CD4-positive, alpha-beta T cell (primary cell): Measurements from ENCODE around the gene KCTD21. TPM values are rescaled to one million over a fixed set of nuclear protein-coding genes. Genes with fewer than 3 reads are reported as not detected.

Source experiments
- ATAC-seq: fragments of 200-7000 bp; cut with Tn5 transposase; one replicate; pipeline ENCODE4 v1.10.0; 2022; ENCODE audit warnings: mild to moderate bottlenecking; ENCODE audit not compliant: poor library complexity
- CTCF ChIA-PET: fragments of 350-600 bp; sonication (Branson Sonifier 250); formaldehyde crosslinking; loops from one replicate; lab custom pipeline; 2021; ENCODE audit warnings: antibody characterized with exemption, inconsistent platforms; lab: Charles Lee
- POLR2A ChIA-PET: fragments of 350-600 bp; sonication (Branson Sonifier 250); formaldehyde crosslinking; loops from one replicate; lab custom pipeline; 2021; ENCODE audit warnings: antibody characterized with exemption, inconsistent platforms; lab: Charles Lee
- DNase-seq, 14 experiments: peaks; one replicate each; pipeline ENCODE4 v3.0.0-alpha.2; 2013 to 2020; ENCODE audit warnings: mixed read lengths in 2 of 14
- H3K27ac ChIP-seq, 2 donors: one replicate each; pipeline versions ENCODE4 v1.5.1 to v1.7.0; 2013; ENCODE audit warnings: low read length in 2 of 2, low read depth in 1 of 2, mild to moderate bottlenecking in 1 of 2
- H3K27me3 ChIP-seq, 2 experiments: 1 replicate in 1 of 2; 2 replicates in 1 of 2; pipeline versions ENCODE4 v1.6.1 to v1.7.0; 2013; ENCODE audit warnings: low read length in 2 of 2, control low read depth in 1 of 2, mild to moderate bottlenecking in 1 of 2, moderate library complexity in 1 of 2; ENCODE audit not compliant: insufficient read depth in 2 of 2, control insufficient read depth in 1 of 2
- H3K36me3 ChIP-seq: one replicate; pipeline ENCODE4 v1.6.1; 2013; ENCODE audit warnings: low read length, control low read depth; ENCODE audit not compliant: insufficient read depth
- H3K4me1 ChIP-seq: one replicate; pipeline ENCODE4 v1.6.1; 2013; ENCODE audit warnings: low read length, control low read depth; ENCODE audit not compliant: insufficient read depth
- H3K4me3 ChIP-seq: one replicate; pipeline ENCODE4 v1.5.1; 2013; ENCODE audit warnings: mild to moderate bottlenecking, low read length, moderate library complexity
- H3K9me3 ChIP-seq, 2 experiments: 1 replicate in 1 of 2; 2 replicates in 1 of 2; pipeline versions ENCODE4 v1.6.1 to v1.7.0; 2013; ENCODE audit warnings: low read length in 2 of 2, mild to moderate bottlenecking in 2 of 2, control low read depth in 1 of 2, moderate library complexity in 1 of 2; ENCODE audit not compliant: control insufficient read depth in 1 of 2, insufficient read depth in 1 of 2
- H3K27ac Mint-ChIP-seq: one replicate; pipeline ENCODE4 v1.8.0; 2020; ENCODE audit warnings: mixed read lengths
- H3K27me3 Mint-ChIP-seq: one replicate; pipeline ENCODE4 v1.8.0; 2021; ENCODE audit warnings: mixed read lengths
- H3K36me3 Mint-ChIP-seq: one replicate; pipeline ENCODE4 v1.8.0; 2021; ENCODE audit warnings: low read depth, mixed read lengths
- H3K4me1 Mint-ChIP-seq: one replicate; pipeline ENCODE4 v1.8.0; 2021; ENCODE audit warnings: low read depth, mixed read lengths
- H3K4me3 Mint-ChIP-seq: one replicate; pipeline ENCODE4 v1.8.0; 2020; ENCODE audit warnings: mild to moderate bottlenecking, mixed read lengths
- H3K9me3 Mint-ChIP-seq: one replicate; pipeline ENCODE4 v1.8.0; 2020; ENCODE audit warnings: mixed read lengths
- CTCF ChIP-seq: fragments of 200-600 bp; IDR thresholded peaks from one replicate; pipeline ENCODE4 v1.8.0; 2022; ENCODE audit warnings: antibody characterized with exemption, mild to moderate bottlenecking
- intact Hi-C, 2 experiments: fragments of 100-400 bp; cut with DNase I in 1 of 2; cut with micrococcal nuclease in 1 of 2; formaldehyde crosslinking; loops; one replicate each; pipeline versions ENCODE4 v1.15.1 to v1.9.0; 2023 to 2025; cut with DNase I, micrococcal nuclease
- total RNA-seq, 174 experiments: library from RNA in 2 of 174; stranded (reverse) in 2 of 174; gene quantifications; one replicate each; pipeline ENCODE4 v1.2.3 and lab custom pipeline; 2021 to 2026

KCTD21 gene
- total RNA-seq, 2 experiments from 2014 or later, result 3.5 to 6.5 TPM

- DNase-seq (peak in 1 of 14 experiments; percentile 11), ATAC-seq (no peak)
- Histone ChIP-seq H3K4me1 (peaks cover 3% of the 10 kb centered on the region), H3K9me3 (no peaks in the 10 kb centered on the region), H3K36me3 (peaks cover 8% of the 10 kb centered on the region), H3K27me3 (no peaks in the 10 kb centered on the region), H3K27ac (no peak overlapping the region), H3K4me3 (no peak overlapping the region)
- no peaks in the 10 kb centered on the region for H3K27me3 Mint-ChIP-seq
- no peak for TF ChIP-seq CTCF
- ChIA-PET CTCF (interaction anchor here (1.4 kb wide), 1 partner anchor 10 kb away, joined by 3 read pairs; no protein-coding TSS in a partner anchor), POLR2A (no interaction called here)
- no peaks in the 10 kb centered on the region for H3K9me3 Mint-ChIP-seq
- peaks cover 33% of the 10 kb centered on the region for H3K36me3 Mint-ChIP-seq
- no peak overlapping the region for H3K4me3 Mint-ChIP-seq
- H3K4me1 Mint-ChIP-seq, result peaks cover 5% of the 10 kb centered on the region
- intact Hi-C loops, result no loop called here
- peak overlapping the region; percentile 66 for H3K27ac Mint-ChIP-seq
Observed at GRCh38 chr11:78218707-78219492, 30.5 kb upstream of the KCTD21 start.

- Mint-ChIP-seq H3K27me3 (no peaks in the 10 kb centered on the region), H3K36me3 (peaks cover 33% of the 10 kb centered on the region), H3K9me3 (no peaks in the 10 kb centered on the region), H3K4me3 (no peak overlapping the region), H3K4me1 (no peaks in the 10 kb centered on the region), H3K27ac (peak overlapping the region; percentile 15)
- no peaks in the 10 kb centered on the region for H3K27me3 ChIP-seq
- ChIA-PET POLR2A (no interaction called here), CTCF (interaction anchor here (1.4 kb wide), 1 partner anchor 11 kb away, joined by 3 read pairs; no protein-coding TSS in a partner anchor)
- H3K9me3 ChIP-seq, result no peaks in the 10 kb centered on the region
- peak in 1 of 14 experiments; percentile 31 for DNase-seq
- H3K4me1 ChIP-seq, result peaks cover 4% of the 10 kb centered on the region
- H3K36me3 ChIP-seq, result peaks cover 16% of the 10 kb centered on the region
- H3K27ac ChIP-seq, result no peak overlapping the region
- no peak overlapping the region for H3K4me3 ChIP-seq
- TF ChIP-seq CTCF, result no peak
- intact Hi-C loops, result no loop called here
- no peak for ATAC-seq
Observed at GRCh38 chr11:78217650-78218541, 29.5 kb upstream of the KCTD21 start.

- Histone ChIP-seq H3K4me3 (no peak overlapping the region), H3K4me1 (peaks cover 5% of the 10 kb centered on the region), H3K9me3 (no peaks in the 10 kb centered on the region), H3K27ac (no peak overlapping the region), H3K36me3 (peaks cover 16% of the 10 kb centered on the region), H3K27me3 (no peaks in the 10 kb centered on the region)
- H3K4me1 Mint-ChIP-seq, result peaks cover 11% of the 10 kb centered on the region
- ATAC-seq, result no peak
- no peaks in the 10 kb centered on the region for H3K9me3 Mint-ChIP-seq
- peak overlapping the region; percentile 15 for H3K27ac Mint-ChIP-seq
- H3K4me3 Mint-ChIP-seq, result no peak overlapping the region
- peaks cover 43% of the 10 kb centered on the region for H3K36me3 Mint-ChIP-seq
- no peaks in the 10 kb centered on the region for H3K27me3 Mint-ChIP-seq
- ChIA-PET CTCF (interaction anchor here (0.9 kb wide), 1 partner anchor 67 kb away, joined by 3 read pairs; no protein-coding TSS in a partner anchor), POLR2A (no interaction called here)
- DNase-seq, result no peak
- intact Hi-C loops, result no loop called here
- TF ChIP-seq CTCF, result no peak
Observed at GRCh38 chr11:78216571-78217287, 28.3 kb upstream of the KCTD21 start.
